ENCODE data around the gene PCDHGC4.

PCDHGC4 gene

GRCh38 chr5:141512390-141512910 lies 27.6 kb downstream of the PCDHGC4 start:
- DNase-seq, result peak; percentile 80

DNA sequence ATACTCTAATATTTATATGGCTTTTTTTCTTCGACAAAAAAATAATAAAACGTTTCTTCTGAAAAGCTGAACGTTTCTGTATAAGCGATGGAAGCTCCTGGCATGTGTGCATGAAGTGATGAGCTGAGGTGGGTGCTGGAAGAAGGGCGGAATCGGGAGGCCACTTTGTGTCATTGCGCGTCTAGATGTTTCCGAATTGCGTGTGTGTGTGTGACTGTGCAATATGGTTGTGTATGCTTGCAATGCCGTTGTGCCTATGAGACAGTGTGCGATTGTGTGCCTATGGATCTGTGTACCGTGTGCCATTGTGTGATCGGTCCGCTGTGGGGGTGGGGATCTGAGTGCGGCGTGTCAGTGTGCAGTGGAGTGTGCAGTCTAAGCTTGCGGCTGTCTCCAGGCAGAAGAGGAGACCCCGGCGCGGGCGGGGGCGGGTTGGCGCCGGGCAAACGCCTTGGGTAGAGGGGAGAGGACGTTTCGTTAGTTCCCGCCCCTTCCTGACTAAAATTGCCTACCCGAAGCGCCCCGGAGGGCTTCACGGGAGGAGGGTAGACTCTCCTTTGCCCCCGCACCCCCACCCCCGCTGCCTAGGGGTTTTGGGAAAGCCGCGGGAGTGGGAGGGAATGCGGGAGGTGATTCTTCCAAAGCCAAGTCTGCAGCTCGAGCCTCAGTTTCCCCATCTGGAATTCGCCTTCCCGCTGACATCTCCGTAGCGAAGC lies 28.2 kb downstream of the PCDHGC4 start:
- DNase-seq, result peak; percentile 86

DNA sequence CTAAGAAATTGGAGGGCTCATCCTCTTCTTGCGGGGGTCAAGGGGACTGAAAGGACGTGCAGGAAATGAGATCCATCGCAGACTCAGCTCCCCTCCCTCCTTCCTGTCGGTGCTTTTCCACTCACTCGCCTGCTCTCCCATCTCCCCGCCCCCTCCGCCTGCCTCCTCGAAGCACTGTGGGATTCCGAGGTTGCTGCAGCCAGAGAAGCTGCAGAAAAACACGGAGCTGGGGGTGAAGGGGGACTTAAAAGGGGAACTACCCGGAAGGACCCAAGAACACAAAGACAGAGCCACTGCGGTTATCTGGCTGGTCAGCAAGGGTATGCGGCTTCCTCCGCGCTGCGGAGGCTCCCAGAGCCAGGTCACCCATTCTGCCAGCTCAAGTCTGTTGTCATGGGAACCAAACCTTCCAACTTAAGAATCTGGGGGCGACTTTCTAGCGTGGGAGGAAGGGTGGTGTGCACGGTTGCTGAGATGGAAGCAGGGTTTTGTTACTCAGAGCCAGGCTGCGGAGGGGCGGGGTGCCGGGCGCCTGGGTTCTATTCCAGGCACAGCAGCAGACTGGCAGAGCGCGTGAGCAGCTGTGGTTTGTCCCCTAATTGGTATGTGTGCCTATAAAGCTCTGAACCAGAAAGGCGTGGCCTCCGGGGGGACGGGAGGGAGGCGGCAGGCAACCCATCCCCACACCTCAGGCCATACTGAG lies 28.9 kb downstream of the PCDHGC4 start:
- peak; percentile 91 for DNase-seq

DNA sequence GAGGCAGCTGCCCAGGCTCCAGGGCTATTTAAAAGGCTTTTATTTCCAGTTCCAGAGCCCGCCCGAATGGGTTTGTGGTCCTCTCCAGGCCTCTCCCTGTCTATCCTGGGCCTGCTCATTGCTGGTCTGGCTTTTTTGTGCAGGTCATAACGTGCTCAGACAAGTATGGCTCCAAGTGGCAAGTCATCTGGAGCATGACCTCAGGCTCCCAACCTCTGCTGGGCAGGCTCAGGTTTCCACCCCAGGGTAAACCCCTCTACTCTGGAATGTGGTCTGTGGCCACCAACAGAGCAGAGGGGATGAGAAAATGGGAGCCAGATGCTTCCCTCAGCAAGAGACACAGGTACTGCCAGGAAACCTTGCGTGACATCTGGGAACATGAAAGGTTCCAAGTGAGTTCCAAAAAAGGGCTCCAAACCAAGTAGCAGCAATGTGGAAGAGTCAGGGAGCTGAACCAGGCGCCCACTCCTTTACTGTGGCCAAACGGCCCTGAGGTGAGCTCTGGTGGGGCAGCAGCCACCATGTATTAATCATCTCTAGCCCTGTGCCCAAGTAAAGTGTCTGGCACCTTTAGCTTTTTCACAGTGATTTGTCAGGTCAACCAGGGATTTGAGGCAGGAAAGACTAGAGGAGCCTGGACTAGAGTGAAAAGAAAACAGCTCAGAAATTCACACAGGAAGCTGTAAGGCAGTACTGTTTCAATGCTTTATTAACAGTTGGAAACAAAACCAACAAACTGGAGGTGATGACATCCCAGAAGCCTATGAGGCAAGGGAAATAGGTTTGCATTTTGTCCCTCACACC lies 29.7 kb downstream of the PCDHGC4 start:
- peak; percentile 47 for DNase-seq

- no peak for DNase-seq
These were observed 30.3 kb downstream of the PCDHGC4 start for GRCh38 chr5:141515141-141515540.

GRCh38 chr5:141515946-141516671 lies 31.3 kb downstream of the PCDHGC4 start:
- peak; percentile 16 for DNase-seq

GRCh38 chr5:141516672-141517025 lies 31.8 kb downstream of the PCDHGC4 start:
- DNase-seq, result no peak

- no peak for DNase-seq
These were observed 32.5 kb downstream of the PCDHGC4 start for GRCh38 chr5:141517312-141517711.

DNA sequence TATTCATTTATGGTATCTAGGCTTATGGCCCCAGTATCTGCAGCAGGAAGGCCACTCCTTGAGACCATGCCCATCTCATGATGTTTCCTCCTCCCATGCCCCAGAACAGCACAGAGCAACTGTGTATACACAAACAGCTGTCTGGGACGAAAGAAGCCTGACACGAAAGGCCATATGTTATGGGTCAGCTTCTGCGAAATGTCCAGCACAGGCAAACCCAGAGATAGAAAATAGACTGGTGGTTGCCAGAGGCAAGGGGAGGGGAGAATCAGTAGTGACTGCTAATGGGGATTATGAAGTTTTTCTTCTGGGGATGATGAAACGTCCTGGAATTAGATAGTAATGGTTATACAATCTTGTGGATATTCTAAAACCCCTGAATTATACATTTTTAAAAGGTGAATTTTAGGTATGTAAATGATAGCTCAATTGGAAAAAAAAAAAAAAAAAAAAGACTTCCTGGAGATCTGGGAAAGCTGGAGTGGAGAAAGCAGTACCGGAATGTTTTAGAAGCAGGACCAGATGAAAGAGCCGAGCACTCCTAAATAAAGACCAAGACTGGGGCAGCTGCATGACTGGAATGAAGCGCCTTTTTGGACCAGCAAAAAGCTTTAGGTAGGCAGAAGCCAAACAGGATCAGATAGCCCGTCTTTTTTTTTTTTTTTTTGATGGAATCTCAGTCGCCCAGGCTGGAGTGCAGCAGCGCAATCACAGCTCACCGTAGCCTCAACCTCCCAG lies 33.2 kb downstream of the PCDHGC4 start:
- DNase-seq, result no peak

- no peak for DNase-seq
These were observed 33.8 kb downstream of the PCDHGC4 start for GRCh38 chr5:141518618-141519015.

- no peak for DNase-seq
These were observed 35.1 kb downstream of the PCDHGC4 start for GRCh38 chr5:141519605-141520565.

GRCh38 chr5:141521244-141521781 lies 36.5 kb downstream of the PCDHGC4 start:
- peak; percentile 51 for DNase-seq

DNA sequence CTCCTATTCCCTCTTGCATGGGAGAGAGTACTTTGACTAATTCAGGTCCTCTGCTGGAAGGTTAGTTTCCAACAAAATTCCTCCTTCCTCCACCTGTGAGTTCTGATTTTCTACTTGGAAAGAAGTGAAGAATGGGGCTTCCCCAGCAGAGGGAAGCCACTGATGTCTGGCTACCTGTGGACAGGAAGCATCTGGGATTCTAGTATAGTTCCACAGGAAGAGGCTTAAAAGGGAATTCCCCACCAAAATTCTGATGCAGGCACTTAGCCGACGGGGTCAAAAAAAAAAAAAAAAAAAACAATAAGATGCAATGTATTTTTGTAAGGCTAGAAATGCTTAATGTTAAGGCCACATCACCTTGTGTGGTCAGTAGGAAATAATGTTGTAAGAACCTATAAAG lies 37.5 kb downstream of the PCDHGC4 start:
- DNase-seq, result no peak

DNA sequence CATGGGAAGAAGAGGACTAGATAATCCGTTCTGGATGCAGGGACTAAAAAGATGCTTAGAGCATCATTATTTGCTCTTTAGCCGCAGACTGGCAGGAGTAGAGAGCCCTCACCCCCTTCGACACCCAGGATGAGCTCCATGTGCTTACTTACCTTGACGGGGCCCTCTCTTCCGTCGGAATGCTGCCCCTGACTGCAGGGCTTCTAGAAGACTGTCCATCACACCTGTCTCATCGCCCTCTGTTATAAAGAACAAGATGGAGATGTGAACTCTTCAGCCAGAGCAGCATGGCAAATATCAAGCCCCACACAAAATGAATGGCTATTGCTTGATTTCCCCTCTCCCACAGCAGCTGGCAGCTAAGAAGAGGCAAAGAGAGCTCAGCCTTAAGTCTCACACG lies 39.2 kb downstream of the PCDHGC4 start:
- DNase-seq, result no peak

DNA sequence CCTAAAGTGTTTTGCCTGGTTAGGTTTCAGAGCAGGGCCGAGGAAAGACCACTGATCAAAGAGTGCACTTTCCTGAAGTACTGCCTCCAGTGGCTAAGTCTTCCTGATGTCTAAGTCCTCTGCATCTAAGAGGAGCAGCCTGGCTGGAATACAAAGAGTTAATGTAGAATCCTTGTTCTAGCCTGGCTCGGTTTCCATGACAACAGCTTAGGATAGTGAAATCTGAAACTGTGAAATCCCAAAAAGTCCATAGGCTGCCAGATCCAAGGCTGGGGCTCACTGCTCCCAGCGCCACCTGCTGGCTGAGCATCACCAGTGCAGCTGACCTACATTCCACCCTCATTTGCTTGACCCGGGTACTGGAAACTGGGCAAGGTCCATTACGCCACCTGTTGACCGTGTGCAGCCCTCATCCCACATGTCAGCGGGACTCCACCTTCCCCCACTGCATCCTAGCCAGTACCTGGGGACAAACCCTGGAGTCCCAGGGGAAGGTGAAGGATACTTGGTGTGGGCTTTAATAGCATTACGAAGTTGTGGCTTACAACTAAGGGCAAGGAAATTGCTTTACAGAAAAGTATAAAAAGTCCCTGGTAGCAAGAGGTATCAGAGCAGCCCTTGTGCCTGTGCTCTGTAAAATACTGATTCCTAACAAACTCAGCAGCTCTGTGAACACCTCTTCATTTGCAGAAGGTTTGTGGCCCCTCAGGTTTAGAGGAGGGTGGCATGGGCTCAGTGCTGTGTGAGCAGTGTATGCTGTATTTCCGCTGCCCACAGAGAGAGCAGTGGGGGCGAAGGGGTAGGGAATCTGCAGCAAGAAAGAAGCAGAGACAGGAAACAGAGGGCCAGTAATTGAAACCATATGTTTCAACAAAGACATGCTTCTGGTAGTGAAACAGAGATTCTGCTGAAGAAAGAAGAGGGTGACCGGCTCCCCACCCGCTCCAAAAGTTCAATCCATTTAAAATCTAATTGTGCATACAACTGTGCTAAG lies 40.1 kb downstream of the PCDHGC4 start:
- peak; percentile 87 for DNase-seq

- DNase-seq, result no peak
These were observed 40.8 kb downstream of the PCDHGC4 start for GRCh38 chr5:141525653-141526052.

DNA sequence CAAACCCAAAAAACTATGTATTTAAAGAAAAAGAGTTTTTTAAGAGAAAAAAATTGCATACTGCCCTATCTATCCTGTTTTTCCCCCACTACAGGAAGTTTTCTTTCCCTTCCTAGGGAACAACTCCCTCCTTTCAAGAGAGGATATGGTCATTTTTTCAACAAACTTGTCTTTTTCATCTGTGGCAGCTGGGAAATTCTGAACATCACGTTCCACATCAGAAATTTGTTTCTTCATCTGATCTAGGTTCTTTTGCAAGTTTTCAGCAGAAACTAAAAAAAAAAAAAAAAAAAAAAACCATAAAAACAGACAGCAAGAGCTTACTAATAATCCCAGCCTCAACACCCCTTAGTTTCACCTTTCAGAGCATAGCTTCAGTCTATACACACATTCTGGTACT lies 42.6 kb downstream of the PCDHGC4 start:
- DNase-seq, result no peak

- no peak for DNase-seq
These were observed 43.6 kb downstream of the PCDHGC4 start for GRCh38 chr5:141528291-141528984.
